HG03521 (cell line): ENCODE measurements around the gene MYO5B.

Source experiments
- ATAC-seq: cut with Tn5 transposase; IDR thresholded peaks from one replicate; pipeline ENCODE4 v1.9.1; 2021; ENCODE audit warnings: mild to moderate bottlenecking, moderate library complexity; ENCODE audit not compliant: unreplicated experiment

MYO5B gene

DNA sequence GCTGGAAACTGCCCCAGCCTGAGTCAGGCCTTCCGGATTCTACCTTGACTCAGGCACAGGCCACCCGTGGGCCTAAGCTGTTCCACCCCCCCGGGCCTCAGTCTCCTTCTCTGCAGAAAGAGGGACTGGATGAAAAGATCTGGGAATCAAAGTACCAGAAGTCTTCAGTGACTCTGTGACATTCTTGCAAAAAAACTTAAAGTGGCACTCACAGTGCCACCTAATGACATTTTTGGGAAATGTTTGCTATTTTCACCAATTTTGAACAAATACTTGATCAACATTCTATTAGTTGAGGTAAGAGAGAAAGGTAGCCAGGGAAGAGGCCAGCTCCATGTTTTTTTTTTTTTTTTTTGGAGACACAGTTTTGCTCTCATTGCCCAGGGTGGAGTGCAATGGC is 333.3 kb downstream of the MYO5B start:
- ATAC-seq: no peak

DNA sequence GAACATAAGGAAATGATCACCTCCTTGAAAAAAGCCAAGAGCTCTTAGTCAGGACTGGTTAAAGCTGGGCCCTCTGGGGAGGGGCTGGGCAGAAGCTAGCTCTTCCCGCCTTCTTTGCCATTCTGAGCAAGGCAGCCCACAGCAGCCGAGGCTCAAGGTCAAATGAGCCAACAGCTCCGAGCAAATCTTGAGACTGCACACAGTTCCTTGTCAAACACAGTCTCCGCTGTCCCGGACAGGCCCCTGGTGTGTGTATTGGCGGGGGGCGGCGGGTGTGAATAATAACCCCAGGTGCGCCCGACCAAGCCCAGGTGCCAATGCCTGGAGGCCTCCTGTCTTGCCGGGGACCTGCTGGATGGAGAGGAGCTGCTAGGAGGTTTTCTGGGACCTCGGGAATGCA is 335.2 kb downstream of the MYO5B start:
- no peak for ATAC-seq

DNA sequence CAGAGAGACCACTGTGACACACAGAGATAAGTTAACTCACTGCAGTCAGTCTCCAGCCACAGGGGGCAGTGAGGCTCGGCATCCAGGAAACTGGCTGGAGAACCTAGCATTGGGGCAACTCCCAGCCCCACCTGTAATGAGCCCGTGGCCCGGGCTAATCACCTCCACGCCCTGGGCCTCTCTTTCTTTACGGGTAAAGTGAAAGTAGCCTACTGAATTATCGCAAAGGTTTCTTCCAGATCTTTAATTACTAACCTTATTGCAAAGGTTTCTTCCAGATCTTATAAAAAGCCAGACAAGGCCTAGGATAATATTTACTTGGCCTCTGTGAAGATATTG is 336.0 kb downstream of the MYO5B start:
- ATAC-seq: no peak

DNA sequence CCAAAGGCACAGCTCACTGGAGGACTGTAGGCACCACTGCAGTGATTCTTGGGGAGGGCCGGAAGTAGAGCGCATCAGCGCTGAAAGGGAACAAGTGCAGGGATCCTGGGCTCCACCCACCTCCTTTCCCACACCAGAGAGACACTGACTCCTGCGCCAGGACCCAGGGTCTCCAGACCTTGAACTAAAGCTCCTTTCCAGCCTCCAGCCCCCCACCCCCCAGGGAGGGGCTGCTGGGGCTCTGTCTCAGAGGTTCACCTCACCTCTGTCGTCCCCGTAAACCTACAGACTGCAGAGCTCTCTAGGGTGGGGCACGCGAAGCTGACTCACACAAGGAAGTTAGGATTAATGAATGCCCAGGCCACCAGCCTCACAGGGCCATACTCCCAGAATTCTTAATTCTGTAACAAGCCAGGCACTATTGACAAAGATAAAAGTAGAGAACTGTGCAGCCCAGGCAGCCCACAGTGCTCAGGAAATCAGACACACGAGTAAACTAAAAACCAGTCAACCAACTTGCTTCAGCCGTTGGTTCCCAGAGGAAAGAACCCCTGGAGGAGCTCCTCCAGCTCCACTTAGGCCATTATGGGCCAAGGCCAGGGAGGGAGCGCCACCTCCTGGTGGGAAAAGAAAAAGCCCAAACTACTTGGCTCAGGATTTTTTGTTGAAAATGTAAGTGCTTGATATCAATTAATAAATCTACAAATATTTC is 336.5 kb downstream of the MYO5B start:
- ATAC-seq: no peak

DNA sequence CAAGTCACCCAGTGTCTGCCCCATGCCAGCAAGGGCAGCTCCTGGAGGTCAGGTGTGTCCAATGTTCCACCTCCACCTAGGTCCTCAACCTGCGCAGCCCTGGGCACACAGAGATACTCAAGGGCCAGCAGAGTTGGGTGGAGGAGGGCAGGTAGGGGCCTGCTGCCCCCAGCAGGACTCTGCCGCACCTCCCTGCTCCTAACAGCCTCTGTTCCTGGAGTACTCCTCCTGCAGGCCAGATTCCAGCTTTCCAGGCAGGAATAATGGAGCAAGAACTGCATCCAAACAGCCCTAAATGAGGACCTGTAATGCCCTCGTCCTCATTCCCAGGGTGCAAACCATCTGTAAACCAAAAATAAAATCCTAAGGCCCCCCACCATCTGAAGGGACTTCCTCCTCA is 337.2 kb downstream of the MYO5B start:
- ATAC-seq: no peak

DNA sequence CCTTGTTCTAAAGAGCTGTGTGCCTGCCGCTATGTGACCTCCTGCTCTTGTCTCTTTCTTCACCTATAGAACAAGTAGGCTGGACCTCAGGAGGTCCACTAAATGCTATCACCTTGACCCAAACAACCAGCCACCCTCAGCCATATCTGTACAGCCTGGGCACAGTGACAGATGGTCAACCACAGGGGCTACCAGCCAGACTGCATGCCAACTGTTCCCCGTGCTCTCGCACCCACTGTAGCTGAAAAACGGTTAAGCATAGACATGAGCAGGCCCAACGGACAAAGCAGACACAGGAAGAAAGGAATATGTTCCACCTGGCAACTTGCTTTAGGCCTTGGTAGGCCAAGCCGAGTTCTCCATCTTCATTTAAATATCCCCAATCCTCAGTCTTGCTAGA is 338.5 kb downstream of the MYO5B start:
- ATAC-seq: no peak

DNA sequence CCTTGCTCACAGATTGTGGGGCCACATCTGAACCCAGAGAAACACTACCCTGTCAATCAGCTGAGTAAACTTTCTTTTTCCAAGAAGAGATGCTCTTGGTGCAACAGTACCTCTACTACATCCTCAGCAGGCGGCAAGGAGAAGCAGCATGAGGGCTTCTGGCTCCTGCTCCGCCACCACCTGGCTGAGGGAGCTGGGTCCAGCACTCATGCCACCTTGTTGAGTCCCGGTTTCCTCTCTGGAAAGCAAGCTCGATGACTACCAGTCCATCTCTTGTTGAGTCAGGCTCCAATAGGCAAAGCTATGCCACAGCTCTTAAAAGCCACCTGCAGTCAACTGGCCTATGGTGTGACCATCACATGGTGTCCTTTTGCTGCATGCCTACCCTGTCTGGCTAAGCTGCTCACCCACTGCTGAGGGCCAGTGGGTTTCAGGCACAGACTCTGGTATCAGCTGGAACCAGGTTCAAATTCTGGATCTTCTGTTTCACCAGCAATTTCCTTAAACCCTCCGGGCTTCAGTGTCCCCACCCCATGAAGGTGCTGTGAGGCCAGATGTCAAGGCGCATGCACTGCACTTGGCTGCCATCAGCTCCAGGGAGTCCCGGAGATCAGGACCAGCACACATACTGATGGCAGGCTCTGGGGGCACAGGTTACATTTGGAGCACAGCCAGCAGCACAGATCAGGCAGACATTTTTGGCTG is 339.1 kb downstream of the MYO5B start:
- no peak for ATAC-seq

DNA sequence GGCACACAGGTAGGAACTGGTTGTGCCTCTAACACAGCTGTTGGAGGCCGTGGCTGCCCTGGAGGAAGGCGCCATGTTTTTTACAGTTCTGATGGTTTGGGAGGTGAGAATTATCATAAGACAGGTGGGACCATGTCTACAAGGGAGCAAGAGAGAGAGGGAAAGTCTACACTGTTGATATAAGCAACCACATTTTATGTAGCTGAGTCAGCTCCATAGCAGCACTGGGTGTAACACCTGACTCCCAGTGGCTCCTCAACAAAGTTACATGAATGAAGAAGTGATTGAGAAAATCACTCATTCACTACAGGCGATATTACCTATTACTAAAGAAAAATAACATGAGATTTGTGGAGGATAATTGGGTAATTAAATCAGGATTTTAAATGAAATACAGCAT is 340.3 kb downstream of the MYO5B start:
- ATAC-seq: no peak

DNA sequence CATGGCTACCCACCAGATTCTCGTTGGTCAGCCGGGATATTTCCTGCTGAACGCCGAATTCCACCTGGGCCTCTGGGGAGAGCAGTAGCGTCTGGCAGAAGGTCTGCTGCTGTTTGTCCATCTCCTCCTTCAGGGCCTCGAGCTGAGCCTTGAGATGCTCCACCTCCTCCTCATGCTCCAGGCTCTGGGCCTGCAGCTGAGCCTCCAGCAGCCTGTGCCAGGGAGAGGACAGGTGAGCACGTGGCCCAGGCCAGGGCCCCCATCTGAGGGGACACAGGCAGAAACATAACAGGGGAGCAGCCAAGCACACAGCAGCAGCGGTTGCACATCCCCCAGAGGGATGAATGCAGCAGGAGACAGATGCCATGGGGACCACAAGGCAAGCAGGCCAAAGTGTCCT is 341.5 kb downstream of the MYO5B start:
- no peak for ATAC-seq

DNA sequence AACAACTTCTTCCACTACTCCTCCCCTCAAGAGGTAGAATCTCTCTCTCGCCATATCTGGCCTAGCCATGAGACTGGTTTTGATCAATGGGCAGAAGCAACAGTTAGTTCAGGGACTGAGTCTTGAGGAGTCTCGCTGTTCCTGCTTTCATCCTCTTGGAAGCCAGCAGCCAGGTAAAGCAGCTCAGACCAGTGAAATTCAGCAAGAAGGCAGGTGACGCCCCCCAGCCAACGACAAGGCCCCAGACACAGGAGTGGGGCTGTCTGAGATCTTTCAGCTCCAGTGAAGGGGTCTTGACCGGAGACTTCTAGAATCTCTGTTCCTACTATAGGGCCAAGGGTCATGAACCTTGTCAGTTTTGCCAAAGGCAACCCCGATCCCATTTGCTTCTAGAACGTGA is 341.9 kb downstream of the MYO5B start:
- no peak for ATAC-seq

DNA sequence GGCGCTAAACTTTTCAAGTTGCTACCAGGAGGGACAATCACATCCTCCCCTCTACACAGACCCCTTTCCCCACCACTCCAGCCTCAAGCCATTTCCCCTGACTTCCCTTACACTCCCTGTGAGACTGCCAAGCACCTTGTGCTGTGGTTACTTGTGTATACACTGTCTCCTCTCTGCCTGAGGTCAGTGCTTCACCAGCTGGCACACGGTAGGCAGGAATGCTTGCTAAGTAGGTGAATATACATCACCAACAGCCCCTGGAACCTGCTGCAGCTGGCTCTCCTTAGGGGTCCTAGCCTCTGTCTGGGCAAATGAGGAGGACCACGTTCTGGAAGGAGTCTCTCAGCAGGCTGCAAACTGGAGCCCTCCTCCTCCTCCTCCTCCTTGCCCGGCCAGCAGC is 343.3 kb downstream of the MYO5B start:
- no peak for ATAC-seq

DNA sequence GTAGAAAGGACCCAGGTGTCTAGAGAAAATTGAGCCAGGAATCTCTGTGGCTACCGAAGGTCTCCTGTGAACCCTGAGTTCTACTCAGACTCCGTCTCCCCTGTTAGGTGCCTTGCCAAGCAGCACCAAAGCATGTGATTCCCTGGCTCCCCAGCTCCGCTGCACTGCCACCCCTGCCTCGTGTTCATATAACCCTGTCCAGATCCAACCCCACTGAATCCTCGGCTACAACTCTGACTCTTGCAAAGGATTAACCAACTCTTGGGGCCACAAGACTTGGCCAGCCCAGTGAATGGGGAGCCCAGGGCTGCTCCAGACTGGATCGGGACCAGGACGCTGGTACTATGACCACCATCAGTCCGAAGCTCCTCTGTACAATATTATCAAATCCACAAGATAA is 344.3 kb downstream of the MYO5B start:
- ATAC-seq: no peak

DNA sequence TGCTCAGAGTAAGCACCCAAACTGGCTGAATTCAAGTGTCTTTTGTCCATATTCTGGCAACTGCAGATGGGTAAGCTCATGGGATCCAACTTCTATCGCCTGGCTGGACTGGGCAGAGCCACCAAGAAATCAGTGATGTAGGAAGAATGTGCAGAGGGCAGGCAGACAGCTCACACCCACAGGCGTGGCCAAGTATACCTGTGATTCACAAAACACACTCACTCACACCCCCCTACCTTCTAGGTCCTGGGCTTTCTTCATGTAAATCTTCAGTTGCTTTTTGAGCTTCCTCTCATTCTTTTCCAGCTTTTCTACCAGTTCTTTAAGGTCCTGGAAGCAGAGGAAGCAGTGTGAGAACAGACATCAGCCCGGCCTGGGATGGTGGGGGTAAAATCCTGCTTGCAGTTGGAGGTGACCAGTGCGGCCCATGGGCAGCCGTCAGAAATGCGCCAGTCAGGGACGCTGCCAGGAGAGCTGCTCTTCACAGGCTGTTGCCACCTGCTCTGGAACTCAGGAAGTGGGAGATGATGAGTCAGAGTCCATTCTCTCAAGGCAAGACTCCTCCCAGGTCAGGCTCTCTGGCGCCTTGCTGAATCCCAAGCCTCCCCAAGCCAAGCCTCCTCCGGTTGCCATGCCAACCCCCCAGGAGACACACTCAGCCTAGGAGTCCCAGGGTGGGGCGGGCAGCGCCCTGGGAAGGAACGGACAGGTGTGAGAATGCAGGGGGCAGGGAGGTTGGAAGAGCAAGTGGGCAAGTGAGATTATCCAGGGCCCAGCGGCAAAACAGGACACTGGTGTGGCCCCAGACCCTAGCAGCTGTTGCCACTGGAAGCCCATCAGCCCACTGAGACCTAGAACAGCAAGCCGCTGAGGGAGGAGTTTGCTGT is 345.4 kb downstream of the MYO5B start:
- ATAC-seq: no peak

DNA sequence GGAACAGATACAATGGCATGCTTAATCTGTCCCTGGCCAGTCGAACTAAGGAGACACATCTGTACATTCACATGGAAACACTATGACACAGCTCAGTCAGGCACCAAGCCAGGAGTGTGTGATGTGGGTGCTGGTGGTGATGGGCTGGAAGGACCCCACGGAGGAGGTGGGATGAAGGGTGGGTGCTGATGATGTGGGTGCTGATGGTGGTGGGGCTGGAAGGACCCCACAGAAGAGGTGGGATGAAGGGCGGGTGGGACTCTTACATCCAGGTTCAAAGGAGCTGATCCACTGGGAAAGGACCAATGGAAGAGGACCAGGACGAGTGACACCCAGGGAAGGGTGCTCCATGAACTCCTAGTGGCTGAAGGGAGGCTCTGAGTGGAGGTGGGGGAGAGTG is 346.8 kb downstream of the MYO5B start:
- ATAC-seq: no peak

DNA sequence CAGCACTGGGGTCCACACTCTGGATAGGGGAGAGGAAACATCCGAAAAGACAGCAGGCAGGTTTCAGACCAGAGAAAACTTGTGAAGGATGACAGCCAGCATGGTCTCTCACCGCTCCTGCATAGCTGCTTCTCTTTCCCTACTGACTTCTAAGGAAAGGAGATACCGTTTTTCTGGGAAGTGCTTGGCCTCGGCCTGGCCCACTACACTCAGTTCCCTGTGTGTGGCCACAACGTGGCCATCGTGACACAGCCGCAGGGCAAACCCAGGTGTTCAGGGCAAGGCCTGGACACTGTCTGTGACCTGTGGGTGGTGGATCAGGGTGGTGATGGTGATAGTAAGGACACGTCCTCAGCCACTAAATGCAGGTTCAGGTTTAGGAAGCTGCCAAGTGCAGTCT is 347.4 kb downstream of the MYO5B start:
- no peak for ATAC-seq

DNA sequence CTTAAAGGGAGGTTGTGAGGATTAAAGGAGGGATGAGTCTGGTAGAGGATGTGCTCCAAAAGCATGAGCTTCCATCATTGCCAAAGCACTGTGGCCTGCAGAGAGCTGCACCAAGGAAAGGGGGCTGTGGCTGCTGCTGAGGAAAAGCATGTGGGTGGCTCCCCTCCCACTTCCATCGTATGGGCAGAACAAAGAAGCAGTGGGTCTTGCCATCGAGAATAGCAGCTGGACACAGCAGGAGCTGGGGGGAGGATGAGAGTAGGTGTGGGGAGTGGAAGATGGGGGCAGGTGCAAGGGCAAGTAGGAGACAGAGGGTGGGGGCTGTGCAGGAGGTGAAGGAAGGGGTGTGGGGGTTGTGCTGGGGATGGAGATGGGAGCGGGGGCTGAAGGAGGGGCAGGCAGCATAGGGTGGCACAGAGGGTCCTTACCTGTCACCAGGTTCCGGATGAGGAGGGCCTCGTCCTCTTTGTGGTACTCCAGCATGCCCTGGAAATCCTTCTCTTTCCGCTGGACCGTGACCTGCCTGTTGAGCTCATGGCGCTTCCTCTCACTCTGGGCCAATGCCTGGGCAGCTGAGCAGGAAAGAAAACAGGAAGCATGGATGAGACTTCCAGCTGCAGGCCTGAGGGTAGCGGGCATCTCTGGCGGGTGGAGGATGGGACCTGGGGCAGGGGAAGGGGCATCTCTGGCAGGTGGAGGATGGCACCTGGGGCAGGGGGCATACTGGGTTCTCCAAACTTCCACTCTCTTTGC is 348.1 kb downstream of the MYO5B start:
- ATAC-seq: no peak

DNA sequence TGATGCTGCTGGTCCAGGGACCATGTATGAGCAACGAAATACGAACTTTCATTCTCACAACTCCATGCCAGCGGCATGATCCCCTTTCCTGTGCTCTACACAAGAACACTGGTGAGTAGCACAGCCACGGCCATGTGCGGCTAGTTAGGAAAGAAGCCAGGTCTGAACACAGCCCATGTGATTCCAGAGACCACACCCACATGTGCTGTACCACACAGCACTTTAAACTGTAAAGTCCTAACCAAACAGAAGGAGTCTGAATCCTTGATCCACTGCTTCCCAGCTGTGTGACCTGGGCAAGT is 348.6 kb downstream of the MYO5B start:
- no peak for ATAC-seq

DNA sequence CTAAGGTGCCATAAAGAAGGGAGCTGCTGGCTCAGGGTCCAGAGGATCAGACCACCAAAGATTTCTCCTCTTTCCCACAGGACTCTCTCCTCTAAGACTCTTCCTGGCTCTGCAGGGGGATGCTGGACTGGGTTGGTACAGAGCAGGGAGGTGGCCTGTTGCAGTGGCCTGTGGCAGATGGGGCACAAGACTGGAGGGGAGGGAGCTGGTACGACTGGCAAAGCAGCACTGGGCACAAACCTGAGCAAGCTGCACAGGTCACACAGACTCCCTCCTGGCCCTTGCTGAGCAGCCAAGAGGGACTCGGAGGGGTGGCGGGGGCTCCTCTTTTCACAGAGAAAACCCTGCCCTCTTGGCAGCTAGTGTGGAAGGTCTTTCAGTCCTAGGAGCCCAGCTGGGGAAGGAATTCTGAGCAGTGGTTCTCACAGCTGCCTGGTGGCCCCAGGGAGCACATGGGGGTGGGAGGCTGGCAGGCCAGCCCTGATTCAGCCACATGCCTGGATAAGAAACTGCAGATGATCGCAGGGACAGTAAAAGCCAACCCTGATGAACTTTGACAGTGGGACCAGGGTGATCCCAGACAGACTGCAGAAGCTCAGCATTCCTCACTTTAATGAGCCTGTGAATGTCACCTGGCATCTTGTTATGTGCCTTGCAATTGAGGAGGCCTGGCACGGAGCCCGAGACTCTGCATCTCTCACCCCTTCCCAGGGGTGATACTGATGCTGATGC is 349.2 kb downstream of the MYO5B start:
- no peak for ATAC-seq

DNA sequence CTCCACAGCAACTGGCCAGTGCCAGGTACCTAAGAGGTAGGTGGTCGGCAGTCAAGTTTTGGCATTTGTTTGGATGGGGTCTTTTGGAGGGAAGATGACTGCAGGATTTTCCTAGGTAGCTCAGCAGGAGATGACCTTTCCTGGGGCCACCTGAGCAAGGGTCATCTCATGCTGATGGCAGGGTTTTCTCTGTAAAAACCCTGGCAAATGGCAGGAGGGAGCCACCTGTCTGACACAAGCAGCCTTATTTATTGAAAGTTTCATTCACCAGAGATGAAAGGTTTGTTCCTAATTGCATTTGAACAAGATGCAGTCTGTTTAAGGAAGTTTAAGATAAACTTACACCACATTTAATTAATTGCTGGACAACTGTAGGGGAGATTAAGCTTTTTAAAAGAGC is 350.0 kb downstream of the MYO5B start:
- ATAC-seq: no peak

DNA sequence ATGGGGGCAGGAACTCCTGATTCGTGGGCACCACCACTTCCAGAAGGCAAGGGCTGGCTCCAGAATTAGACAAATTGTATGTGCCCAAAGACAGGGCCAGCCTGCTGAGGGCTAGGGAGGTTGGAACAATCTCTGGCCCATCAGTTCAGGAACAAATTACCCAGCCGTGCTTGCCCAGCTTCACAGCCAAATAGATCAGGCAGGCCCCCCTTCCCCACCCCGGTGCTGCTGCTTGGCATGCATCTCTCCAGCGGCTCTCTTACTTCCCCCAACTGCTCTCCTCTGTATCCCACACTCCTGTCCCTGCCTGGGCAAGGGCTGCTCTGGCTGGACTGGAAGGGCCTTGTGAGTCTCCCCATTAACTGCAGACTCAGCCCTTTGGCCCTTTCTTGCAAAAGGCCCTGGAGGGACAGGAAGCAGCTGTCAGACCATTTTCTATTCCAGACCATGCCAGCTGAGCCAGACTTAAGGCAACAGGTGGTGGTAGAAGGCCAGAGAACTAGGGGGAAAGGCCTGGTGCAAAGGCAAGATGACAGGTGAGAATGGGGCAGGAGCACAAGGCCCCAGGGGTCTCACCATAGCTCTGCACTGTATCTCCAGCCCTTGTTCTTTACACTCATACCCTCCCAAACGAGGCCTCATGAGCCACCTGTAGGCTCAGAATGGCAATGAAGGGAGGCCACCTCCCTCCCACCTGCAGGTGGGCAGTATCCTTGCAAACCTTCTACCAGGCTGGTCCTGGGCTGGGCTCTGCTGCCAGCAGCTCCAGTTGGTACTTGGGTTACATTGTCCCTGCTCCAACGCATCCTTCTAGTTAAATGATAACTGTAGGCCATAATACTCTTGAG is 350.9 kb downstream of the MYO5B start:
- ATAC-seq: no peak
